PC-9 (cell line): ENCODE measurements around the gene DCAF12.

Experiments used
- EZH2 ChIP-seq: fragments of 200-600 bp; sonication (generic); IDR thresholded peaks from 2 replicates; pipeline ENCODE4 v1.8.0; 2017; ENCODE audit warnings: antibody characterized with exemption, low read depth
- TF ChIP-seq, protein P1 (sequence below): fragments of 200-600 bp; sonication (generic); conservative IDR thresholded peaks from 2 replicates; pipeline ENCODE4 v1.6.1; 2017; ENCODE audit warnings: mixed run types, antibody characterized with exemption, mild to moderate bottlenecking, moderate library complexity

- TF ChIP-seq, protein P1, sequence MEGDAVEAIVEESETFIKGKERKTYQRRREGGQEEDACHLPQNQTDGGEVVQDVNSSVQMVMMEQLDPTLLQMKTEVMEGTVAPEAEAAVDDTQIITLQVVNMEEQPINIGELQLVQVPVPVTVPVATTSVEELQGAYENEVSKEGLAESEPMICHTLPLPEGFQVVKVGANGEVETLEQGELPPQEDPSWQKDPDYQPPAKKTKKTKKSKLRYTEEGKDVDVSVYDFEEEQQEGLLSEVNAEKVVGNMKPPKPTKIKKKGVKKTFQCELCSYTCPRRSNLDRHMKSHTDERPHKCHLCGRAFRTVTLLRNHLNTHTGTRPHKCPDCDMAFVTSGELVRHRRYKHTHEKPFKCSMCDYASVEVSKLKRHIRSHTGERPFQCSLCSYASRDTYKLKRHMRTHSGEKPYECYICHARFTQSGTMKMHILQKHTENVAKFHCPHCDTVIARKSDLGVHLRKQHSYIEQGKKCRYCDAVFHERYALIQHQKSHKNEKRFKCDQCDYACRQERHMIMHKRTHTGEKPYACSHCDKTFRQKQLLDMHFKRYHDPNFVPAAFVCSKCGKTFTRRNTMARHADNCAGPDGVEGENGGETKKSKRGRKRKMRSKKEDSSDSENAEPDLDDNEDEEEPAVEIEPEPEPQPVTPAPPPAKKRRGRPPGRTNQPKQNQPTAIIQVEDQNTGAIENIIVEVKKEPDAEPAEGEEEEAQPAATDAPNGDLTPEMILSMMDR: no peak
- no peak for TF ChIP-seq EZH2
These were observed 32.9 kb downstream of the DCAF12 start for GRCh38 chr9:34093578-34093977.
